ENCODE measurements around the gene SMYD1.

Gene SMYD1

GRCh38 chr2:88048541-88048940 lies 19.1 kb upstream of the SMYD1 start:
- no peak overlapping the region for H3K4me3 ChIP-seq (ENCODE audit: low read depth, low read length)
- TF ChIP-seq CTCF (conservative IDR thresholded peaks at IDR 0.05; ENCODE audit: low read depth, low read length), result no peak
- DNase-seq (ENCODE audit: low read depth), result no peak

- no peak for TF ChIP-seq CTCF (conservative IDR thresholded peaks at IDR 0.05; ENCODE audit: low read depth, low read length)
- no peak overlapping the region for H3K4me3 ChIP-seq (ENCODE audit: low read depth, low read length)
- DNase-seq (ENCODE audit: low read depth), result no peak
These were observed 18.0 kb upstream of the SMYD1 start for GRCh38 chr2:88049622-88050021.

GRCh38 chr2:88051792-88052191 lies 15.8 kb upstream of the SMYD1 start:
- no peak for TF ChIP-seq CTCF (conservative IDR thresholded peaks at IDR 0.05; ENCODE audit: low read depth, low read length)
- no peak for DNase-seq (ENCODE audit: low read depth)
- no peak overlapping the region for H3K4me3 ChIP-seq (ENCODE audit: low read depth, low read length)

- DNase-seq (ENCODE audit: low read depth), result peak; percentile 81
- TF ChIP-seq CTCF (conservative IDR thresholded peaks at IDR 0.05; ENCODE audit: low read depth, low read length), result no peak
- H3K4me3 ChIP-seq (ENCODE audit: low read depth, low read length), result no peak overlapping the region
These were observed 14.3 kb upstream of the SMYD1 start for GRCh38 chr2:88053296-88053695.

- peak; percentile 13 for DNase-seq (ENCODE audit: low read depth)
- peak overlapping the region; percentile 79 for H3K4me3 ChIP-seq (ENCODE audit: low read depth, low read length)
- no peak for TF ChIP-seq CTCF (conservative IDR thresholded peaks at IDR 0.05; ENCODE audit: low read depth, low read length)
These were observed 13.5 kb upstream of the SMYD1 start for GRCh38 chr2:88053934-88054781.

- DNase-seq (ENCODE audit: low read depth), result peak; percentile 40
These were observed 12.7 kb upstream of the SMYD1 start for GRCh38 chr2:88054782-88055370.

More at GRCh38 chr2:88054782-88055370, 12.7 kb upstream of the SMYD1 start:
- no peak for TF ChIP-seq CTCF (conservative IDR thresholded peaks at IDR 0.05; ENCODE audit: low read depth, low read length)
- H3K4me3 ChIP-seq (ENCODE audit: low read depth, low read length), result peak overlapping the region; percentile 79

Measured in choroid plexus epithelial cell (primary cell).